NCI-H460 (cell line): Measurements from ENCODE around the gene TRIM41. TPM values are rescaled to one million over a fixed set of nuclear protein-coding genes. Genes with fewer than 3 reads are reported as not detected.

ENCODE experiments used
- DNase-seq: peaks from one replicate; pipeline ENCODE4 v3.0.0-alpha.2; 2016; ENCODE audit warnings: low read depth; ENCODE audit errors: extremely low read depth
- total RNA-seq: library from RNA; depleted of rRNA; stranded (reverse); fragments of >200 nt; shearing (Covaris generic); gene quantifications from 2 replicates; pipeline ENCODE4 v1.2.3, GENCODE V29; 2014

Gene TRIM41
- total RNA-seq, 1 experiment from 2014 or later, result 32.2 TPM

DNA sequence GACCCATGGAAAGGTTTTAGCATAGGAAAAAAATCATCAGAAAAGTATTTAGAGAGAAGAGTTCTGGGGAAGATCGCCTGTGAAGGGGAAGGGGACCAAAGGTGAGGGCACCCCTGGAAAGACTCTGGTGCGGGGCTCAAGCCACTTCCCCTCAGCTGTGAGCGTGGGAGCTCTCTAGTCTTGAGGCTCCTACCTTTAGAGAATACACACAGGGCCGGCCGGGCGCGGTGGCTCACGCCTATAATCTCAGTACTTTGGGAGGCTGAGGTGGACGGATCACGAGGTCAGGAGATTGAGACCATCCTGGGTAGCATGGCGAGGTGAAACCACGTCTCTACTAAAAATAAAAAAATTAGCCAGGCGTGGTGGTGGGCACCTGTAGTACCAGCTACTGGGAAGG lies 6.9 kb downstream of the TRIM41 start:
- no peak for DNase-seq

DNA sequence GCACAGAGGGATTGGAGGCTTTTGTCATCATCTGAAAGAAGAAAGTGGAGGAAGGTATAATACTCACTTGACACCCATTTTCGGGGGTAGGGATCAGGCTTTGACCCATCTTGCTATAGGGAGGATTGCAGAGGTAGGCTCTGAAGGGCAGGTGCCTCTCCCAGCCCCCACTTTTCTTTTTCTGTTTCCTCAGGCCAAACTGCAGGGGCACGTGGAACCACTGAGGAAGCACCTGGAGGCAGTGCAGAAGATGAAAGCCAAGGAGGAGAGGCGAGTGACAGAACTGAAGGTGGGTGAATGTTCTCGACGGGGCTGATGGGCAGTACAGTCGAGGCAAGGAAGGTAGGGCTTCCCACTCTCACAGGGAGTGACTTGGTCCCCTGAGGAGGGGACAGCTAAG lies 7.5 kb downstream of the TRIM41 start:
- DNase-seq, result no peak

DNA sequence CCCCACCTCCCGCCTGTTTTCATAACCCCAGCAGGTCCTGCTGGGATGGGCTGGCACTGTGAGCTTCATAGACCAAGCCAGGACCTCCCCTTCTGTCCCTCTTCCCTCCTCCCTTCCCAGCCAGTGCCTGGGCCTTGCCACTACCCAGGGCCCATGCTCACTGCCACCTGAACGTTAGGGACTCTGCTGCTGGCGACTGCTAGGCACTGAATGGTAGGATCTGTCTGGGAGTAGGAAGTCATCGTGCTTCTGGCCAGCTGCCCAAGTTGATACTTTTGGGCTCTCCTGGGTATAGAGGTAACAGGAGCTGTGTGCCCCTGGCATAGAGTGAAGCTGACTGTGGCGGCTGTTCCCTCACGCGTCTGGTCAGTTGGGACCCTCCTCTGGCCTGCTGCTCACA lies 8.4 kb downstream of the TRIM41 start:
- no peak for DNase-seq

DNA sequence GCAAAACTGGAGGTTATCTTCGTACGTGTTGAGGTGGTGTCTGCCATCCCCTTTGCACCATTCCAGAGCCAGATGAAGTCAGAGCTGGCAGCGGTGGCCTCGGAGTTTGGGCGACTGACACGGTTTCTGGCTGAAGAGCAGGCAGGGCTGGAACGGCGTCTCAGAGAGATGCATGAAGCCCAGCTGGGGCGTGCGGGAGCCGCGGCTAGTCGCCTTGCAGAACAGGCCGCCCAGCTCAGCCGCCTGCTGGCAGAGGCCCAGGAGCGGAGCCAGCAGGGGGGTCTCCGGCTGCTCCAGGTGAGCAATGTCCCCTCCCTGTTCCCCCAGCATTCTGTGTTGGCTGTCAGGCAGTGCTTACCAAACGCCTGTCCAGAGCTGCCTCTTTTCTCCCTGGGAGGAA lies 9.5 kb downstream of the TRIM41 start:
- DNase-seq, result no peak

DNA sequence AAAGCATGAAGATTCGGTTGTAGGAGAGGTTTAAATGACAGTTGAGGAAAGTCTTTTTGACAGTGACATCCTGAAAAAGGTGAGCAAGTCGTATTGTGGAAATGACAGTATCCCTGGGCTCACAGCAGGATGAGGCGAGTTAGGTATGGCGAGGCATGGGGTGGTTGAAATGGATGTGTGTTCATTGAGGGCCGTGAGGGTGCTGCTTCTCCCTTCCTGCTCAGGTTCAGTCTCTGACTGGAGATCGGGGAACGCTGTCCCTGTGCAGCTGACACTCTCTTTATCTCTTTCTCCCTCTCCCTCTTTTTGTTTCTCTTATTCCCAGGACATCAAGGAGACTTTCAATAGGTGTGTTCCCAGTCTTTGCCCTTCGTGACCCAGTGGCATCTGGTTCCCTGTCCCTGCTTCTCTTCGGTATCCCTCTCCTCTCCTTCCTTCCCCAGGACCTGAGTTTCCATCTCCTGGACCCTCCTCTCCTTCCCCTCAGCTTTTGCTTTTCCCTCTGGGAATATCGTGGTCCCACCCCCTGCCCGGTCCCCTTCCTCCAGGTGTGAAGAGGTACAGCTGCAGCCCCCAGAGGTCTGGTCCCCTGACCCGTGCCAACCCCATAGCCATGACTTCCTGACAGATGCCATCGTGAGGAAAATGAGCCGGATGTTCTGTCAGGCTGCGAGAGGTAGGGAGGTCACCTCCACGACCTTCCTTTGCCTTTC lies 10.2 kb downstream of the TRIM41 start:
- DNase-seq, result no peak

DNA sequence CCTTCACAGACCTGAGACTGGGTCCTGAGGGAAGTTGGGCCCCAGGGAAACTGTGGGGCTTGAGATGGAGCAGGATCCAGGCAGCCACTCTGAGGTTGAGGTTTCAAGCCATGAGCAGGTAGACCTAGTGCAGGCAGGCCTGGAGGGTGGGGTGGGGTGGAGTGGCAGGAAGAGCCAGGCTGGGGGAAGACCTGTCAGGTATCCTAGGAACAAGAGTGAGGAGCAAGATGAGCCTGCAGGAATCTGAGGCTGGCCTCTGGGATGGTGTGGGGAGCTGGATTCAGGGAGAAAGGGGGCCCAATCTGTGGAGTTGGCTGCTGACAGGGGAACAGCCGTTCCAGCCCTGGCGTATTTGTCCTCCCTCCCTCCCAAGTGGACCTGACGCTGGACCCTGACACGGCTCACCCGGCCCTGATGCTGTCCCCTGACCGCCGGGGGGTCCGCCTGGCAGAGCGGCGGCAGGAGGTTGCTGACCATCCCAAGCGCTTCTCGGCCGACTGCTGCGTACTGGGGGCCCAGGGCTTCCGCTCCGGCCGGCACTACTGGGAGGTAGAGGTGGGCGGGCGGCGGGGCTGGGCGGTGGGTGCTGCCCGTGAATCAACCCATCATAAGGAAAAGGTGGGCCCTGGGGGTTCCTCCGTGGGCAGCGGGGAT lies 10.8 kb downstream of the TRIM41 start:
- DNase-seq, result no peak

DNA sequence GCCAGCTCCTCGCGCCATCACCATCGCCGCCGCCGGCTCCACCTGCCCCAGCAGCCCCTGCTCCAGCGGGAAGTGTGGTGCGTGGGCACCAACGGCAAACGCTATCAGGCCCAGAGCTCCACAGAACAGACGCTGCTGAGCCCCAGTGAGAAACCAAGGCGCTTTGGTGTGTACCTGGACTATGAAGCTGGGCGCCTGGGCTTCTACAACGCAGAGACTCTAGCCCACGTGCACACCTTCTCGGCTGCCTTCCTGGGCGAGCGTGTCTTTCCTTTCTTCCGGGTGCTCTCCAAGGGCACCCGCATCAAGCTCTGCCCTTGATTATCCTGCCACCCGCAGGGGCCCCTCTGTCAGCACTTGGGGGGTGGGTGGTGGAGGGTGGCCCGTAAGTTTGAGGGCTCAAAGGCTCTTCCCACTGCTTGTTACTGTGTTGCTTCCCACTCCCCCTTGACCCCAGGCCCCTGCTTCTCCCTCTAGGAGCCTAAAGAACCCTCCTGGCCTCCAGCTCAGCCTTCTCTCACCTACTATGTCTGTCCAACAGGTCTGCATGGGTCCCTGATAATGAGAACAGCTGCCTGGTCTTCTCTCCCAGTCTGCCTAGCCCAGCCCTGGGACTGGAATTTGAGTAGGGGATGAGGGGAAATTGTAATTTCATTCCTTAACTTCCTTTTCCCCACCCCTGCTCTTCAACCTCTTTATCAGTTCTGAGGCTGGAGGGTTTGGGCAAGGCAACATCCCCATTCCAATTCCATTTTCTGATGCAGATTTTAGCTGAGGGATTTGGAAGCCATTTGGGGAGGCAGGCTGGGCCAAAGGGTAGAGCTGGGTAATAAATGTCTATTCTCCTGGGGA lies 11.6 kb downstream of the TRIM41 start:
- no peak for DNase-seq

DNA sequence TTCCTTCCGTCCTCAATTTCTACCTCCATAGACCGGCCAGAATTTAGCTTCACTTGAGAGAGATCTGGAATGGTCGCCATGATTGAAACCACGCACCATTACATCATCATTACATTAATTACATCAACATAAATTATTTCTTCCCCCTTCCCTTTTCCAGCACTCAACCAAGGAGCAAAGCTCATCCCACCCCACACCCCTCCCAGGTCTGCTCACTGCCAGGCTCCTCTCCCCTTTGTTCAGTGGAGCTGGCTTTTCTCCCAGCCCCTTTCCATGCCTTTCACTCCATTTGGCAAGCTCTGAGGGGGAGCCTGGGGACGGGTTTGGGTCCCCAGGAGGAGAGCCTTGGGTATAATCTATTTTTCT lies 12.2 kb downstream of the TRIM41 start:
- no peak for DNase-seq

DNA sequence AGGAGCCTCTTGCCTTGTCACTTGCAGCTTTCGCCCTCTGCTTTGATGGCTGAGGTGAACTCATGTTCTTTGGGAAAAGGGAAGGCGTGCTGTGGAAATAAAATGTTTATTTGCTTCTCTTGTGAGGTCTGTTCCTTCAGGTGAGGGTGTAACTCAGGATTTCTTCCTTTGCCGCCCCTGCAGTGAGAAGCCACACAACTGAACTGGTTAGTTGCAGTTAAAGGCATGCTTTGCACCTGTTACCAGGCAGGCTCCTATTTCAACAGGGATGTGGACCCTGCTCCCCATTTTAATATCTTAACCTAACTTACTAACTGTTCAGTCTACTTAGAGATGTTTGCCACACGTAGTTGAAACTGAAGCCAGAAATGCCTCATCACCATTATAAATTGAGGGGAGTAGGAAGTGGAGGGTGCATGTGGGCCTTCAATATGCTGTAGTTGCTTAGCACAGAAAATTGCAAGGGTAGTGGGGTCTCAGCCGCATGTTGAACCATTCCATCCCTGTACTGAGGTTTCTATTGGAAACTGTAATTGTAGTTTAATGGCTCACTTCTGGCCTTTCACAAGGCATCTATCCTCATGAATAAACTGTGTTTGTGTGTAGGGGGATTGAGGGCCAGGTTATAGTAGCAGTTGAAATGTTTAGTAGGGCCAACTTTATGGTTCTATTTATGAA lies 12.7 kb downstream of the TRIM41 start:
- no peak for DNase-seq

DNA sequence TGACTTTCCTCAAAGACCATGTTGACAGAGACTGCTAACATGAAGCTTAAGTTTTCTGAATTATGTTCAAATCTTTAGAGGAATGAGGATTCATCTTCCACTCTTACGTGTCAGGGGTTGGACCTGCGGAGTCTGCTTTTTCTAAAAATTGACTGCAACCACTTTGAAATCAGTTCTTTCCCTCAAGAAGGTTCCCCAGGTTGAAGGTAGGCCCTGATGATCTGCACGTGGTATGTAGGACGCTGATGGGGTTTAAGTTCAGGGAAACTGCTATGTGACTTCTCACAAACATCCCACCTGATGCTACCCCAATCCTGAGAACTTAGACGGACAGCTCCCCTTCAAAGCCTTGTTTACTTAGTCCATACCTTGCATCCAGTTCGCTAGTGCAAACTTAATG lies 13.4 kb downstream of the TRIM41 start:
- DNase-seq, result no peak

DNA sequence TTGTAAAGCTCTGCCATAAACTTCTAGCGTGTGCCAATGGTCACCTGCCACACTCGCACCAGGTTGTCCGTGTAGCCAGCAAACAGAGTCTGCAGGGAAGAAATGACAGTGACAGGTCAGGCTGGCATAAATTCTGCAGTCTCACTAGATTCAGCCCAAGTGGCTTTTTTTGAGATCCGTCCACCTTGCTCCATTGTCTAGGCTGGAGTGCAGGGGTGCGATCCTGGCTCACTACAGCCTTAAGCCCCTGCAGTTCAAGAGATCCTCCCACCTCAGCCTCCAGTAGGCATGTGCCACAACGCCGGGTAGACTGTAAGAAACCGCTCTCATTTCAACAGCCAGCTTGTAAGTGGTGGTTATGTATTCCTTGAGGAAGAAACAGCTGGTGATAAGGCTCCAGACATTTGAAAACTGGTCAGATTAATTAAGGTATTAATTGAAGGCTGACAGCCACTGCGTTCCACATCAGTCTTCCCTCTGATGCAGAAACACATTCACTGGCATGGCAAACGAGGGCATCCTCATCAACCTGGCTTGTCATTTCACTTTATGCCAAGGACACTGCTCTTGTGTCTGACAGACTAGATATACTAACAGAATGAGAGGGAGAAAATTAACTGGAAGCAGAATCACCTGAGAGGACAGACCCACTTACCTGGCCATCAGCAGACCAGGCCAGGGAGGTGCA lies 14.0 kb downstream of the TRIM41 start:
- DNase-seq, result no peak

DNA sequence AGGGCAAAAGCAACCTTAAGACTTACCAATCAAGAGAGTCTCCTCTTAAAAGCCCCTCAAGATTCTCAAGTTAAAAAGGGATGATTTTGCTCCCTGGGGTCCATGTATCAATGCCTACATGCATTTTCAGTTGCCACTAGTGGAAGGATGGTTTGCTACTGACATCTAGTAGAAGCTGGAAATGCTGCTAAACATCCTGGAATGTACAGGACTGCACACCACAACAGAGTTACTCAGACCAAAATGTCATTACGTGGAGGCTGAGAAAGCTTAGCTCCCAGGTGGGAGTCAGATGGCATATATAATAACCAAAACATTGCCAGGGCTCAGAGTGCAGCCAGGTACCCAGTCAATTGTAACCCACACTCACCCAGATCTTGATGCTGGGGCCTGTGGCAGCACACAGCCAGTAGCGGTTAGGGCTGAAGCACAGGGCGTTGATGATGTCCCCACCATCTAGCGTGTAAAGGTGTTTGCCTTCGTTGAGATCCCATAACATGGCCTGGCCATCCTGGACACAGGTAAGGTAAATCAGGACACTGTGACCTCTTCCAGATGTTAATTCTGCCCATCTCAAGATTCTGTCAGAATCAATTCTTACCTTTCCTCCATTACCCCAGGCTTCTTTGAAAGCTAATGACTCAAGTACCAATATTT lies 14.8 kb downstream of the TRIM41 start:
- DNase-seq, result no peak

DNA sequence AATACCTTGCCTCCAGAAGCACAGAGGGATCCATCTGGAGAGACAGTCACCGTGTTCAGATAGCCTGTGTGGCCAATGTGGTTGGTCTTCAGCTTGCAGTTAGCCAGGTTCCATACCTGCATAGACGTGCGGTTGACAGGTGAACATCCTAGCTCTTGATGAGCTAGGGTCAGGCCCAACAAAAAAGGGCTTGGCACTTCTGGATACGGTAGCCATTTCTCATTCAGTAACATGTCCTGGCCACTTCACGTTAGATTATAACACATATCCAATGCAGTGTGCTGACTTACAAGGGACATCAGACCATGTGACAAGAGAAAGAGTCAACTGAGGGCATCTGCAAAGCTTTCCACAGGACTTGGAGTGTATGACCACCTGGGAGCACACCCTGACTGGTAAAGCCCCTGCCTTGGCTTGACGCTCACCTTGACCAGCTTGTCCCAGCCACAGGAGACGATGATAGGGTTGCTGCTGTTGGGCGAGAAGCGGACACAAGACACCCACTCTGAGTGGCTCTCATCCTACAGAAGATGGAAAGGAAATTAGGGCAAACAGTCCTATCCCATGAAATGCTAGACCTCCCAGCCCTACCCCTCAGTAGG lies 16.1 kb downstream of the TRIM41 start:
- DNase-seq, result no peak

DNA sequence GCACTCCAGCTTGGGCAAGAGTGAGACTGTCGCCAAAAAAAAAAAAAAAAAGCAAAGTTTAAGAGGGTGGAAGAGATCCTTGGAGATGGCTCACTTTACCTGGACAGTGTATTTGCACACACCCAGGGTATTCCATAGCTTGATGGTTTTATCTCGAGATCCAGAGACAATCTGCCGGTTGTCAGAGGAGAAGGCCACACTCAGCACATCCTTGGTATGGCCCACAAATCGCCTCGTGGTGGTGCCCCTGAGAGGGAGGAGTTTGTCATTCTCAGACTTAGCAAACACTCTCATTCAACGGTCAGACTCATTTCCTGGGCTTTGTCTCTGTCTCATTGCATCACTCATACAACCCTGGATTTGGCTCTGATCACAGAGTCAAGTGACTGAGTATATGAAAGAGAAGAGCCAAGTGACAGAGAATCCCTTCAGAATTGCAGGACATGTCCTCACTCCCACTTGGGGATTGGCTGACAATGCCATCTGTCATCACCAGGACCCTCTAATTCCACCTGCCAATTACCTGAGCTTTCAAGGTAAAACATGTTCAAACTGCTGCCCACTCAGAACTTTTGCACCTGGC lies 18.4 kb downstream of the TRIM41 start:
- DNase-seq, result peak; percentile 79

DNA sequence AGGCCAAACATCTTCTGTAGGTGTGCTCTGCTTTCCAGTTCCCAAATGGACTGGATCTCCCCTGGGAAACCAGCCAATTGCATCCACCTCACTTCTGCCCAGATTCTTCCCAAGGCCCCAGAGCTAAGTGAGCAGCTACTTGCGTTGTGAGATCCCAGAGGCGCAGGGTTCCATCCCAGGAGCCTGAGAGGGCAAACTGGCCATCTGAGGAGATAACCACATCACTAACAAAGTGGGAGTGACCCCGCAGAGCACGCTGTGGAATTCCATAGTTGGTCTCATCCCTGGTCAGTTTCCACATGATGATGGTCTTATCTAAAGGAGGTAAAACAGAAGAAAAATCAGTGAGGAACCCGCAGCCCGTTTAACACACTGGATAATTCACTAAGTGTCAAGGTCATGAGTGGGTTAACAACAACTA lies 19.0 kb downstream of the TRIM41 start:
- no peak for DNase-seq

DNA sequence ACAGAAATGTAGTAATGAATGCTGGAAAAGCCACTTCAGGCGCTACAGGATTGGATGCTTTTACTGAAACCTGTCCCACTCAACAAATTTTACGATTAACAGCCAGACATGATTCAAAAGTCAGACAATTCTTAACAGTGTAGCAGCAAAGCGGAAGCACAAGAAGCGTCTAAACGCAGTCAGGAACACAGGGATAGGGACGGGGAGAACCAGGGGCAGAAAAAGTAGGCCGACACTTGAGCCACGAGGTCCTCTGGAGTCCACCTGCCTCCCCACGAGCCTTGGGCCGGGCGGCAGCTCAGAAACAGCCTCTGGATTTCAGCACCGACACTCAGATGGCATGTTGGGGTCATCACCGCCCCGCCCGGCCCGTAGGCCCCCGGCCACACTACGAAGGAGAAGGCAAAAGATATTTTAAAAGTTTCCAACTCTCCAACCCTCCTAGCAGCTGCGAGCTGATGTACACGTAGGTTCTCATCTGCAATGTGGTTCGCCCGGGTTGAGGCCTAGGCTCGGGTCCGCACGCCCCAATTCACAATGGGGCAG lies 20.0 kb downstream of the TRIM41 start:
- no peak for DNase-seq

DNA sequence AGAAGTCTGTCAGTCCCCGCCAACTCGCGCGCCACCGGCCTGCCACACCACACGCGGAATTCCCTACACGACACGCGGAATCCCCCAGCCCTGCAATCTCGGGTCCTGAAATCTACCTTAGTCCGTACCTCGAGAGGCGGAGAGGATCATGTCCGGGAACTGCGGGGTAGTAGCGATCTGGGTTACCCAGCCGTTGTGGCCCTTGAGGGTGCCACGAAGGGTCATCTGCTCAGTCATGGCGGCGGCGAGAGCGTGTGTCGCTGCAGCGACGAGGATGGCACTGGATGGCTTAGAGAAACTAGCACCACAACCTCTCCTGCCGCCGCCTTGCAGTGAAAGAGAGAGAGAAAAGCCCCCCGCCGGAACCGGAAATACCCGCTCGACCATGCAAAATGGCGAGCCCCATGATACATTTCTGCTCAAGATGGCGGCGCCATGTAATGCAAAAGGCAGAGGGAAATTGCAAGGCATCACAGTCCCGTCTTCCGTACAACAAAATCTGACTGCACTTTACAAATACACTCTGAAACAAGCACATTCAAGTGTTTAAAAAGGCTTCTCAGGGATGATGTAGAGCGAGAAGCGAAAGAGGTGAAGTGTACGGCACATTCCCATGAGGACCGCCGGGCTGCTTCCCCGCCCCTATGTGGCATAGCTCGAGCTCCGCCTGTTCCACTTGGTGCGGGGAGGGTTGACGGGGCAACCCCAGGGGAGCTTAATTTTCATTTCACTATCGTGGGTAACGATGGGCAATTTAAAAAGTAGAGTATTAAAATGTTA lies 20.7 kb downstream of the TRIM41 start, which contains the start of gene RACK1:
RACK1 (minus strand) TSS at position 343 of the 780 bp plus-strand sequence; CDS start at position 237, 106 bp downstream.
- DNase-seq, result peak; percentile 89
